ENCODE measurements around the gene MIX23.

The MIX23 gene

DNA sequence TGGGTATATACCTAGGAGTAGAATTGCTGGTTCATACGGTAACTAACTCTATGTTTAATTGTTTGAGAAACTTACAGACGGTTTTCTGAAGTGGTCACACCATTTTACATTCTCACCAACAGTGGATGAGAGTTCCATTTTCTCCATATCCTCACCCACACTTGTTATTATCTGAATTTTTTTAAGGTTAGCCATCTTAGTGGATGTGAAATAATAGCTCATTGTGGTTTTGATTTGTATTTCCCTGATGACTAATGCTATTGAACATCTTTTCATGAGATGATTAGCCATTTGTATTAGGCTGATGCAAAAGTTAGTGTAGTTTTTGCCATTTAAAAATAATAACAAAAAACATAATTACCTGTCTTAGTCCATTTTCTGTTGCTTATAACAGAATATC, 39.4 kb downstream of the MIX23 start:
- DNase-seq: no peak

DNA sequence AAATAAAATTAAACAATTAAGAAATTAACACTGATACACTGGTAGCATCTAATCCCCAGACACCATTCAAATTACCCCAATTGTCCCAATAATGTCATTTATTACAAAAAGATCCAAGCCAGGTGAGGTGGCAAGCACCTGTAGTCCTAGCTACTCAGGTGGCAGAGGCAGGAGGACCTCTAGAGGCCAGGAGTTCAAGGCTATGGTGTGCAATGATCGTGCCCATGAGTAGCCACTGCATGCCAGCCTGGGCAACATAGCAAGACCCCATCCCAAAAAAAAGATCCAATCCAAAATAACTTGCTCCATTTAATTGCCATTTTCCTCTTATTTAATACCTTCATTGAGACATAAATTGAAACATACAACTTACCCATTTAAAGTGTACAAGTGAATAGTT, 40.2 kb downstream of the MIX23 start:
- no peak for DNase-seq

DNA sequence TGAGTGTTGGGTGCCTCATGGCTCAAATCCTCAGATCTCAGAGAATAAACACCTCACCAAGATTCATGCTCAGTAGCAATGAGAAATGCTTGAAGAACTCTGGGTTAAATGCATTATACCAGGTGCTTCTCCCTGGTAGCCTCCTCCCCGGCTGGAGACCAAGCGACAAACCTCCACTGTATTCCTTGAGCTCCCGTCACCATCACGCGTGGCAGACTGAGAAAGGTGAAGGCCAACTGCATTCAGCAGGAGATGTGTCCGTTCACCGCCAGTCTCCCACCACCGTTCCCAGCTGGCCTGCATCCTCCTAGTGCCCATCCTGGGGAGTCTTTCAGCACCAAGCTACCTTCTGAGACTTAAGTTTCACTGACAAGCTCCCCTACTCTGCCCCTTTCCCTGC, 50.5 kb downstream of the MIX23 start:
- no peak for DNase-seq

- DNase-seq: no peak
Measured at GRCh38 chr3:122331886-122332285, 51.1 kb downstream of the MIX23 start.

DNA sequence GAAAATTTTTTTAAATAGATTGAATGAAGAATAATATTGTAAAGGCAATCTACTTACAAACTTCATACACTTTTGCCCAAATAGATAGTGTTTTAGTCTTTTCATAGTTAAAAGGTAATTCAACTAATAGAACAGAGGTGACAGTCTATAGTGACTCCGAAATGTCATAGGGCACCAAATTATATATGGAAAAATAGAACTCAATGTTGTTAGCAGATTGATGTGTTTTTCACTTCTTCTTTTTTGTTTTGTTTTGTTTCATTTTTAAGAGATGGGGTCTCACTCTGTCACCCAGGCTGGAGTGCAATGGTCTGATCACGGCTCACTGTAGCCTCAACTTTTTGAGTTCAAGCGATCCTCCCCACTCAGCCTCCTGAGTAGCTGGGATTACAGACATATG, 57.3 kb downstream of the MIX23 start:
- DNase-seq: no peak

DNA sequence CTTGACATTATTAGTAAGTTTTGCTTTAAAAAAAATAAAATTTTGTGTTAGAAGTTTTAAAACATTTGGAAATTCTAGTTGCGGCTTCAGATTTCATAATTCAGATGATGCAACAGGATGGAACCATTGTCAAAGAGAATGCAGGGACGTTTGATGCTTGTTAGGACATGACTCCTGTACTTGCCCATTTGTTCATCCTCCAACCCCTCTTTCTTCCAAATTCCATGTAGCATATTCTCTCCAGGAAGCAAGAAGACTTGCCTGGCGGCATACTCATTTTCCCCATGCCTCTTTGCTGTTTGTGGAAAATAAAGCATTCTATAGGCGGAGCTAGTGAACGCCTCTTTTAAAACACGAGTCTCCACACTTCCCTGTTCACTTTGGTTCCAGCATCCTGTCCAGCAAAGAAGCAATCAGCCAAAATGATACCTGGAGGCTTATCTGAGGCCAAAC, 58.1 kb downstream of the MIX23 start, which contains the start of gene CSTA:
Gene CSTA (plus strand): TSS at position 378 of the 453 bp plus-strand sequence. CDS start 45 bp downstream, at position 423.
- no peak for DNase-seq

DNA sequence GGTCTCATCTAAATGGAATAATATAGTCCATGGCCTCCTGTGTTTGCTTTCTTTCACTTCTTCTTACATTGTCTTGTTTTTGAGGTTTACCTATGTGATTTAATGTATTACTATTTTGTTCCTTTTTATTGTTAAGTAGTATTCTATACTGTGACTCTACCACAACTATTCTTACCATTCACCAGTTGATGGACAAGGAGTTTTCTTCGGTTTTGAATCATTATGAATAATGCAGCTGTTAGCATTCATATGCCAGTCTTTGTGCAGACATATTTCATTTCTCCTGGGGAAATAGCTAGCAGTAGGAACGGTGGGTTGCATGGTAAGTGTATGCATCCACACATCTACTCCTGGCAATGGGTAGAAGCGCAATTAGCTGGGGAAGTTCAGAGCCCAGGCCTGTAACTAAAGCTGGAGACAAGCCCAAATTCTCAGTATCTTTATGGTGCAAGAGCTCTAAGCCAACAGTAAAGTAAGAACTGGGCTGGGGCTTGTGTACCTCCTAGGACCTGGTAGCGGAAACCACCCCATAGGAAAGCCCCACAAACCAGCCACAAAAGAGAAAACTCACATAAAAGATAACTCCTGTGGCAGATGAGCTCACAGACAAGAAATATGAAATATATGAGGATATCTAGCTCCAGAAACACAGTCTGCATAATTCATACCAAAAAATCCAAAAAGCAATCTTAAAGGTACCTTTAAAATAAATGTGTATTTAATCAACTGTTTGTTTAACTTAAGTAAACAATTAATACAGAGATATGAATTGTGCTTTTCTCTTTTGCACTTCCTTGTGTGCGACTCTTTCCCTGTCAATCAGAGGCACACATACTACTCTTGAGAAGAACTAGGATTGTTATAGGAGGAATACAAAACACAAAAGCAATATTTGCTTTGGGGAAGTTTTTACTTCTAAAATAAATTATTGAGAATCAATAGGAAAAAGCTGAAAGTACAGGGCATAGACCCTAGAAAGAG, 60.6 kb downstream of the MIX23 start:
- DNase-seq: no peak

- no peak for DNase-seq
Measured at GRCh38 chr3:122318620-122319019, 64.4 kb downstream of the MIX23 start.

DNA sequence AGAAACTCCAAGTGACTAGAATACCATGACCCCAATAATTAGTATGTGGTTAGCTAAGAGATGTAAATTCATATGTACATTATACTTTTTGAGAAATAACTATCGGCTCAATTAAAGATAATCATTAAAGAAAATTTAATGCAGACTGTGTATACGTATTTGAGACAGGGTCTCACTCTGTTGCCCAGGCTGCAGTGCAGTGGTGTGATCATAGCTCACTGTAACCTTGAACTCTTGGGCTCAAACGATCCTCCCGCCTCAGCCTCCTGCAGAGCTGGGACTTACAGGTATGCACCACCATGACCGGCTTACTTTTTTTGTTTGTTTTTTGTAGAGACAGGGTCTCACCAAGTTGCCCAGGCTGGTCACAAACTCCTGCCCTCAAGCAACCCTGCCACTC, 66.7 kb downstream of the MIX23 start:
- no peak for DNase-seq

DNA sequence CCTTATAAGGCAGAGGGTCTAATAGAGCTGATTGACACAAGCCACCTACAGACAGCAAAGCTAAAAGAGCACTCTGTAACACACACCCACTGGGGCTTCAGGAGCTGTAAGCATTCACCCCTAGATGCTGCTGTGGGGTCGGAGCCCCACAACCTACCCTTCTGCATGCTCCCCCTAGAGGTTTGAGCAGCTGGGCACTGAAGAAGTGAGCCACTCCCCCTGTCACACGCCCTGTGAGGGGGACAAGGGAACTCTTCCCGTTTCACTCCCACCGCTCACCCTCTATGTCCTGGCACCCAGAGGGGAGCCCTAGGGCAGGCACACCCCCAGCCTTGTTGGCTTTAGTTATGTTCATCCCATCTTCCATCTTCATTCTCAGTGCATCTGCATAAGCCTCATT, 67.4 kb downstream of the MIX23 start:
- DNase-seq: no peak

DNA sequence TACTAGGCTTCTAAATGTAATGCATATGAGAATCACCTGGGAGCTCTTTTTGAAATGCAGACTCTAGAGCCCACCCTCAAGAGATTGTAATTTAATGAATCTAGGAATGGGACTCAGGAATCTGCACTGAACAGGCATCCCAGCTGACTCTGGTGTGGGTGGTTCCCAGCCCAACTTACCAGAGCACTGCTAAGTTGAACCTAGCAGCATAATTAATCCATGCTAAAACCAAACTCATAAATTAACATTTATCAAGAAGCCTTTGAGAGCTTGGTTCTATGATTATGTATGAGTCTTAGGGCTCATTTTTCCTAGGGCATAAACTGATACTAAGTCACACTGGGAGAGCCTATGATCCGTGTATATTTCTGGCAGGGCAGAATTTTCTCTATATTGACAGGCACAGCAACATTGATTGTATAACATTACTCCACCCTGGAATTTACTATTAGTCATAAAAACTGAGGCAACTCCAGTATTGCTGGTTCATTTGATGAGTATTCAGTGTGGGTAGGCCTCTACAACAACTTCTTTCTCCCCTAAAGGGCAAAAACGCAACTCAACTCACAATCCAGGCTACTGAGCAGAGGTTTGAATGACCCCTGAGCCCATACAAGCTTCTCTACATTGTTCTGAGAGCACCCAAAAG, 68.7 kb downstream of the MIX23 start:
- no peak for DNase-seq

DNA sequence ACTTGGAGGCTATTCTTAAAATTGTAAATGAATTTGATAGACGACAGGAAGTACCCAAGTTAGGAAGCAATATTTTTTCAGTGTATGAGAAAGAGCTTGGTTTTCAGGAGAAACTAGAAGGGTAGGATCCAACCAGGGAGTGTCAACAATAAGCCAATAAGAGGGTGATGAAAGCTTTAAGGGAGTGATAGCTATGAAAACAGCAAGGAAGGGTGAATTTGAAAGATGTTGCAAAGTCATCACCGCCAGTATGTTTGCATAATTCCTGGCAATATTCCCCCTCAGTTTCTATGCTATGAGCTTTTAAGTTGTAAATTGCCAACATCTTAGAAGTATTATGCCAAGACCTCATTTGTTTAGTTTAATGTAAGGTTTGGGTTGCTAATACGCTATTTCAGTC, 69.8 kb downstream of the MIX23 start:
- DNase-seq: no peak

- no peak for DNase-seq
Measured at GRCh38 chr3:122312826-122313225, 70.2 kb downstream of the MIX23 start.

DNA sequence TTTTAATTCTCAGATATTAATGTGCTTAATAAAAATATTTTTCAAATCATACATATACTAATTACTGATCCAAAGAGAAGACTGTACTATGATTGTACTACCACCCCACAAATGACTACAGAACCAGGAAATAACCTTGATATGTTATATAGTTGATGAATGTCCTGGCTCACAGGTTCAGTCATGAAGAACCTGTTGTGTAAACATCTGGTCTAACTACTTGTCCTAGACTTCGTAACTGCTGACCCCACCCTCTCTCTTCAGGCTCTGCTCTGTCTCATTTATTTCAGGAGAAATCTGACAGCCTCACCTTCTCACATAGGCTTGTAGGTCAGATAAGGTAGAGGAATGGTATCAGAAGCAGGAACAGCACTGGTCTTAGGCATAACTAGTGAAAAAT, 72.7 kb downstream of the MIX23 start:
- DNase-seq: no peak
